Loucy (cell line): ENCODE results near the gene VPS13D.

Experiments
- CTCF ChIP-seq: fragments of 200-600 bp; sonication (generic); conservative IDR thresholded peaks from 2 replicates; pipeline ENCODE4 v1.5.1; 2014; ENCODE audit warnings: mild to moderate bottlenecking, antibody characterized with exemption, low read length
- EZH2phosphoT487 ChIP-seq: fragments of 200-600 bp; IDR thresholded peaks from 2 replicates; pipeline ENCODE4 v1.6.1; 2018; ENCODE audit warnings: antibody characterized with exemption, mild to moderate bottlenecking, moderate library complexity, borderline replicate concordance

GRCh38 chr1:12546771-12547585 lies 317.1 kb downstream of the VPS13D start:
- TF ChIP-seq CTCF = no peak
- TF ChIP-seq EZH2phosphoT487 = no peak
